SHP77 (cell line): Measurements from ENCODE around the gene RRP8.

Source experiments
- DNase-seq, 2 experiments: peaks; one replicate each; lab custom pipeline; 2025; lab: John Stamatoyannopoulos, UW

The RRP8 gene

DNA sequence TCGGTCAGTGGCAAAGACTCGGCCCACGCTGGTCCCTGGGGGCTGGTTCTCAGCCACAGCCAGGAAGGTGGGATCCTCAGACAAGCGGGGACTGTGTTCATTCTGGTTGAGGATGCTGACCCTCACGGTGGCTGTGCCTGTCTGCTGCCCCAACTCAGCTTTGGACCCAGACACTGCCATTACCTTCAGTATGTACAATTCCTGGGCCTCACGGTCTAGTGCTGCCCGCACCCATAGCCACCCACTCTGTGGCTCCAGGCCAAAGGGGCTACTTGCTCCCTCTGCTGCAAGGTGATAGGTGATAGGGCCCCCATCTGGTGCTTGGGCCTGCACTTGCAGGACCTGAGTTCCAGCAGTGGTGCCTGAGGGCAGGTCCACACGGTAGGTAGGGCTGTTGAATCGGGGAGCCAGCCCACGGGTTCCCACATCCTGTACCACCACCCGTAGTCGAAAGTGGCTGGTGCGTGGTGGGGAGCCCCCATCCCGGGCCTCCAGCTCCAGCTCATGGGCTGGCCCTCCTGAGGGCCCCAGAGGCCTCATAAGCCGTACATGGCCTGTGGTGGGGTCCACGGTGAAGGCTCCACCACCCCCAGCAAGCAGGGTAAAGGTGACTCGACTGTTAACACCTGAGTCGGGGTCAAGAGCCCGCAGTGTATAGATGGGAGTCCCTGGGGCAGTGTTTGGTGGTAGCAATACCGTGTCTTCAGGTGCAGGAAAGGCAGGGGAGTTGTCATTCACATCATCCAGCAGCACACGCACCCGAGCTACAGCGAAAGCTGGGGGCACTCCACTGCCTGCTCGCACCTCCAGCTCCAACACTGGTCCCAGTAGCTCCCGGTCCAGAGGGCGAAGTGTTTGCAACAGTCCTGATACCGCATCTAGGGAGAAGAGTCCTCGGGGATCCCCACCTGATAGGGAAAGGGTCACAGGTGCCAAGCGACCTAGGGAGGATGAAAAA, 29.0 kb upstream of the RRP8 start:
- DNase-seq = no peak

DNA sequence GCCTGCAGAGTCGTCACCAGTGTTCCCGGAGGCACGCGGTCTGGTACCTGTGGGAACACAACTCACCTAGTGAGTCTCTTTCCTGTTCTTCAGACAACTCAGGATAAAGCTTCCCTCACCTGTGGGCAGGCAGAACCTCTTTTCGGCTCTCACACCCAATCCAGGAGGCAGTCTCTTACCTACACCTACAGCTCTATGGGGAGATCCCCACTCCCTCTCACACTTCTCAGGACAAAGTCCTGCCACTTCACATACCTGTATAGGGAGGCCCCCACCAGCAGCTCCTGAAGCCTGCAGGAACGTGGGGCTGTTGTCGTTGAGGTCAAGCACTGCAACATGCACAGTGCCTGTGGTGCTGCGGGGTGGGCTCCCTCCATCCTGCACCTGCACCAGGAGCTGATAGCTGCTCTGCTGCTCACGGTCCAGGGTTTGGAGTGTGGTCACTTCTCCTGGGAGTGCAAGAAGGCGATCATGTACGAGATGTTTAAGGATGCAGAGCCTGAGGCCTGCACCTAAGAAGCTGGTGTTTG, 28.0 kb upstream of the RRP8 start:
- DNase-seq = no peak

DNA sequence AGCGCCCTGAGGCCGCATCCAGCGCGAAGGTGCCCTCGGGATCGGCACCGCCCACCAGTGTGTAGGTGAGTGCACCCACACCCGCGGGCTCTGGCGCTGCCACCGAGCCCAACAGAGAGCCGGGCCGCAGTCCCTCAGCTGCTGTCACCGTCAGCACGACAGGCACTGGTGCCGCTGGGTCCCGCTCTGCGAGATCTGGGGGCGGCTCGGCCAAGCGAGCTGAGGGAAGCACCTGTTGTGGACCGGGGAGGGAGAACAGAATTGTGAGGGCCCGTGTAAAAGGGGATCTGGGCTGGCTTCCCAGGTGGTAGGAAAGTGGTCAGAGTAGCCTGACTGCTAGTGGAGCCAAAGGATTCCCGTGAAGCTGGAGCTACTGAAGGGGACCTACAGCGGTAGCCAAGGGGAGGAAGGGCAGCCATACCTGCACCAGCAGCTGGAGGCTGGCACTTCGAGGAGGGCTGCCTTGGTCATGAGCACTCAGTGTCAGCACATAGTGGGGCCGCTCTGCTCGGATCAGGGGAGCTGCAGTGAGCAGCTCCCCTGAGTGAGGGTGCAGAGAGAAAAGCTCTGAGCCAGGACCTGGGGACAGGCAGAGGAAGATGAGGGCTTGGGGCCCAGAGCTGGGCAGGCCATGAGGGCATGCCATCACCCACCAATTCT, 27.3 kb upstream of the RRP8 start:
- DNase-seq = no peak

DNA sequence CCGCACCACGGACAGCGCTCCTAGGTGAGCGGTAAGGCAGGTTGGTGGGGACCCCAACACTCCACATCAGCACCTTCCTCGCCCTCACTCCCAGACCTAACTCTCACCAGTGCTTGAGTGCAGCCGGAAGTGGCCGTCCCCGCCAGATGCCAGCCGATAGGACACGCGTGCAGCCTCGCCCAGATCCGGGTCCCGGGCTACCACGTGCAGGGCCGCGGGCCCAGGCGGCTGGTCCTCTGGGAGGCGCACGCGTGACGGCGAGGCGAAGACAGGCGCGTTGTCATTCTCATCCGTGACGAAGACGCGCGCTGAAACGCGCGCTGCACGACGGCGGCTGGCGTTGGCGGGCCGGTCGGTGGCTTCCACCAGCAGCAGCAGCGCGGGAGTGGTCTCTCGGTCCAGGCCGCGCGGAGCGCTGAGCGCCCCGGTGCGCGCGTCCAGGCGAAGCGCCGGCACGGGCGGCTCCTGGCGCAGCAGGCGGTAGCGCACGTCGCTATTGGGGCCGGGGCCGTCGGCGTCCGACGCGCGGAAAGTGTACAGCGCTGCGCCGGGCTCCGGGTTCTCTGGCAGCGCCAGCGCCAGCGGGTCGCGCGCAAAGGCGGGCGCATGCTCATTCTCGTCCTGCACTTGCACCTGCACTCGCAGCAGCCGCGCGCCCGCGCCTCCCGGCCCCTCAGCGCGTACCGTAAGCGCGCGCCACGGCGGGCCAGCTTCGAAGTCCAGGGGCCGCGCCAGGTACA, 26.6 kb upstream of the RRP8 start:
- DNase-seq = no peak

DNA sequence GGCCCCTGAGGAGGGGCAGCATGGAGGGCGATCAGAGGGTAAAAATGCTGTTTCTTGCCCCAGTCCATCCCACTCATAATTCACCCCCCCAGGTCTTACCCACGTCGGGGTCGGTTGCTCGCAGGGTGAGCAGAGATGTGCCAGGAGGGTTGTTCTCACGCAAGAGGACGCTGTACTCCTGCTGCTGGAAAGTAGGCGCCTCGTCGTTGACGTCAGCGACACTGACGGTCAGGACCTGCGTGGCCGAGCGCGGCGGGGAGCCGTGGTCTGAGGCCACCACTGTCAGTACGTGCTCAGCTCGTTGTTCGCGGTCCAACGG, 26.1 kb upstream of the RRP8 start:
- DNase-seq = no peak

DNA sequence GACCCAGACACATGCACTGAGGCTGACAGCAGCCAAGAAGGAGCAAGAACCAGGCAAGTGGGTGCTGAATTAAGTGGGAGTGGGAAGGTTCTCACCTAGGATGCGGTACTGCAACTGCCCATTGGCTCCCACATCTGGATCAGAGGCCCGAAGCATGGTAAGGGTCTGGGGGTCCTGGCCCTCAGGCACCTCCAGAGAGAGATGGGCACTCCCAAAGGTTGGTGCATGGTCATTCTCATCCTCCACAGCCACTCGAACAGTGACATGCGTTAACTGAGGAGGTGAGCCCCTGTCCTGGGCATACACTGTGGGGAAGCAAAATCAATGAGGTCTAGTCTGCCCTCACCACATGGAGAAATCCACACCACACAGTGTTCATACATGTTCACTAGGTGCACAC, 25.1 kb upstream of the RRP8 start:
- DNase-seq = no peak

DNA sequence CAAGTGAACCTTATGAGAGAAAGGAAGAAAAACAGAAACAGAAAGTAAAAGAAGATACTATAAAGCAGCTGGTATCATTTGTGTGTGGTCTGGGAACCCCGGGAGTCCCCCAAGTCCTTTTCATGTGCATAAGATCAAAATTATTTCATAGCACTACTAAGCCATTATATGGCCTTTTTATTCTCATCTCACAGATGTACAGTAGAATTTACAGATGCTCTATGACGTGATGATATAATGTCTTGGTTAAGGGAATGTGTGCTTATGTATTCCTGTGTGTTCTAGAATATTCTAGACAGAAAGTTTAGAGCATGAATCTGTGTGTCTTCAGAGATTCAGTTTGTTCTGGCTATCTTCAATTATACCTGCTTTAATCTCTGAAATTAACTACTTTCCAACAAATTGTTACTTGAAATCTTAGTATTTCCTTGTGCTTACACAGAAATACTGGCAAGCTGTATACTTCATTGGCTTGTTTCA, 24.4 kb upstream of the RRP8 start:
- no peak for DNase-seq

DNA sequence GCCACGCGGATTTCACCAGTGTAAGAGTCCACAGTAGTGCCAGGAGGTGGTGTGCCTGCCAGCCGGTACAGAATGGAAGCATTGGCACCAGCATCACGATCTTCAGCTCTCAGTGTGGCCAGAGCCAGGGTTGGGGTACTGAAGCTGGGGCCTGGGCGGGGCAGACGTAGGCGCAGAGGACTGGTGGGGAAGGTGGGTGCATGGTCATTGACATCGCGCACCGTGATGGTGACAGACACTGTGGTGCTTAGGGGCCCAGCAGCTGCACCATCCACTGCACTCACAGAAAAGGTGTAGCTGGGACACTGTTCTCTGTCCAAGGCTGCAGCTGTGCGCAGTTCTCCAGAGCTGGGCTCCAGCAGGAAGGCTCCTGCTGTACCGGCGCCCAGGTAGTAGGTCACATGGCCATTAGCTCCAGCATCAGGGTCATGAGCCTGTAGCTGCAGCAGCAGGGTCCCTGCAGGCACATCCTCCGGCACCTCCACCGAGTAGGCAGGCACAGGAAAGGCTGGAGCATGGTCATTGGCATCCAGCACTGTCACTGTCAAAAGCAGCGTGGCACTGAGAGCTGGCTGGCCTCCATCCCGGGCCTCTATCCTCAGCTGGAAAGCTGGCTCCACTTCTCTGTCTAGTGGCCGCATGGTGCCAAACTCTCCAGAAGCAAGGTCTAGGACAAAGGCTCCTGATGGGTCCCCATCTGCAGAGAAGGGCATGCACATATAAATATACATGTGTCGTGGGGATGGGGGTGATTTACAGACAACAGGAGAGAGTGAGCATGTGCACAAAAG, 23.8 kb upstream of the RRP8 start:
- no peak for DNase-seq

DNA sequence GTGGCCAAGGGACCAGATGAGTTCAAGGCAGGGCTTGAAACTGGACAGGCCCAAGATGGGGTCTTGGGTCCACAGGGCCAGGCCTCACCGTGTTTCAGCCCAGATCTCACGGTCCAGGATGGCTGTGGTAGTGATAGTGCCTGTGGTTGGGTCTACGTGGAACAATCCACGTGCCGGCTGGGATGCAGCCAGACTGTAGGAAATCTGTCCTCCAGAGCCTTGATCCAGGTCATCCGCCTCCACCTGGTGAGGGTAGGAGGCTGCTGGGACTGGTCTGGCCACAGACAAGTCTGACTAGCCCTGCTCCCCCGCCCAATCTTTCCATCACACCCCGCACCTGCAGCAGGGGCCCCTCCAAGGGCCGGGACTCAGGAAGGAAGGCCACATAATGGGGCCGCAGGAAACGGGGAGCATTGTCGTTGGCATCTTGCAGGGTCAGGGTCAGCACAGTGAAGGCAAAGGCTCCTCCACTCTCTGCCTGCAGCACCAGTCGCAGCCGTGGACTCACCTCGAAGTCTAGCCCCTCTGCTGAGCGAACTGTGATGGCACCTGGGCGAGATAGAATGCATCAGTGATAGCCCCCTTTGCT, 22.5 kb upstream of the RRP8 start:
- no peak for DNase-seq

DNA sequence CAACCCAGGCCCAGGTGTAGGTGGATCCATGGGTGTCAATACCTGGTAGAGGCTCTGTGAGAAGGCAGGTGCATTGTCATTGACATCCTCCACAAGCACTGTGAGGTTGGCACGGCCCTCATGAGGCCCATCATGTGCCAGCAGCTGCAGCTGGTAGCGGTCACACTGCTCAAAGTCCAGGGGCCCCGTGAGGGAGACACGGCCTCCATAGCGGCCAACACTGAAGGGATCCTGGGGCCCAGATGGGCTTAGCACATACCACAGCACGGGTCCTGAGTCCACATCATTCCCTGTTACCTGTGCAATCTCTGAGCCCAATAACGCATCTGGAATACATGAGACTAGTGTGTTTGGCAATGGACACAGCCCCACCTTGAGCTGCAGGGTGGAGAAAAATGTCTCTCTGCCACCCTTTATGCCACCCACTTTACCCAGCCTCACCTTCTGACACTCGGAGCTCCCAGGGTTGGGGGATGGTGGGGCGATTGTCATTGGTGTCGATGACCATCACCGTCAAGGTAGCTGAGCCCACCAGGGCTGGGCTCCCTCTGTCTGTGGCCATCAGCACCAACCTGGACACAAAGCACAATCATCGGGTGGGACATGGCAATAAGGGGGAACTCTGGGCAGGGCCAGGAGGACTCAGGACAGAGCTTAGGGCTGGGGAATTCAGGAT, 21.9 kb upstream of the RRP8 start:
- DNase-seq = no peak

DNA sequence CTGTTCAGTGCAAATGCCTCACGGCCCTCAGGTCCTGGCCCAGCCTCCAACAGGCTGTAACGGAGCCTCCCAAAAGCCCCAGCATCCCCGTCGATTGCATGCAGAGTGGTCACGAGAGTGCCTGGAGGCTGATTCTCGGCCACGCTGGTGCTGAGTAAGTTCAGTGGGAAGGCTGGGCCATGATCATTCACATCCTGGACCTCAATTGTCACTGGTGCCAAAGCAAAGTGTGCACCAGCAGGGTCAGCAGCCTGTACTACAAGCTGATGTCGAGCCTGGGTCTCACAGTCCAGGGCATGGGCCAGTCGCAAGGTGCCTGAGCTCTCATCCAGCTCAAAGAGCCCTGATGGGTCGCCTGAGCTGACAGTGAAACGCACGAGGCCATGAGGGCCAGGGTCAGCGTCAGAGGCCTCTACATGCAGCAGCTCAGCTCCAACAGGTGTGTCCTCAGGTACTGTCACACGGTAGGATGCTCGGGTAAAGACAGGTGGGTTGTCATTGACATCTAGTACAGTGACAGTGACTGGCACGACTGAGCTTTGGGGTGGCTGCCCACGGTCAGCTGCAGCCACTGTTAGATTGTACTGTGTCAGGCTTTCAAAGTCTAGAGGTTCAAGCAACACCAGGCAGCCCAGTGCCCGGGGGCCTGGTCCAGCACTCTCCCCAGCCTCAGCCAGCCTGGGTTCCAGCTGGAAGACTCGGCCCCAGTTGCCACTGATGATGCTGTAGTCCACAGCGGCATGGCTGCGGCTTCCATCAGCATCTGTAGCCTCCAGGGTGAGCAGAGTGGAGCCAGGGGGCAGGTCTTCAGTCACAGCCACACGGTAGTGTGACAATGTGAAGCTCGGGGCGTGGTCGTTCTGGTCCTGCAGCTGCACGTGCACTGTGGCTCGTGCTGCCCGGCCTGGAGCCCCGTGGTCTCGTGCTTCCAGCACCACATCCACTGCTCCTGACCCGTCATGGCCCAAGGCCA, 20.3 kb upstream of the RRP8 start:
- no peak for DNase-seq

DNA sequence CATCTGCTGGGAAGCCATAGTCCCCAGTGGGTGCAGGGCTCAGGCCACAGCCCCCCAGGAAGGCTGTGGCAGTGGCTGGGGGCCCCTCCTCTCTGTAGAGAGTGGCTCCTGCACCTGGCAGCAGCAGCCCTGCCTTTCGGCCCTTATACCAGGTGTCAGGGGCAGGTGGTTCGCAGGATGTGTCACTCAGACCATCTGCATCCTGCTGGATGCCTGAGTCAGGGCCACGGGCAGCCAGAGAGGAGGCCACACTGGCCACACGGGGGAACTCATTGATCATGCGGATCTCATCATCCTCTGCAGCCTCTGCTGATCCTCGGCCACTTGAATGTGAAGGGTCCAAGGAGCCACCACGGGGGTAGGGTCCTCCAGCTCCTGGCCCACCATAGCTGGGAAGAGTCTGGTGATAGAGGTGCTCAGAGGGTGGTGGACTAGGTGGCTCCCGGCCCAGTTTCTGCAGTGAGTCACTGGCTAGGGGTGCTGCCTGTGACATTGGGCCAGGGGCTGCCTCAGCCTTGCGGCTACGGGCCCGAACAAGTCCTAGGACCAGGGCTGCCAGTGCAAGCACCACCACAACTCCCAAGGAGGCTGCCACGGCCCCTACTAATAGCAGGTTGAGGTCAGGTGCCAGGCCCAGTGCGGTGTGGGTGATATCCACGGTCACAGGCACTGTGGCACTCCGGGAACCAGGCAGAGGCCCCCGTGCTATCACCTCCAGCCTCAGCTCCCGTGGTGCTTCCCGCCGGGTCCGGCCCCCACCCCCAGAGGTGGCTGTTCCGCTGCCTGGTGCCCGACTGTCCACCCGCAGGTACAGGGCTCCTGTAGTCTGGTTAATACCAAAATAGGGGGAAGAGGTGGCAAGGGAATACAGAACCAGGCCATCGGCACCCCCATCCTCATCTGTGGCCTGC, 19.1 kb upstream of the RRP8 start:
- peak in 1 of 2 experiments; percentile 13 for DNase-seq

DNA sequence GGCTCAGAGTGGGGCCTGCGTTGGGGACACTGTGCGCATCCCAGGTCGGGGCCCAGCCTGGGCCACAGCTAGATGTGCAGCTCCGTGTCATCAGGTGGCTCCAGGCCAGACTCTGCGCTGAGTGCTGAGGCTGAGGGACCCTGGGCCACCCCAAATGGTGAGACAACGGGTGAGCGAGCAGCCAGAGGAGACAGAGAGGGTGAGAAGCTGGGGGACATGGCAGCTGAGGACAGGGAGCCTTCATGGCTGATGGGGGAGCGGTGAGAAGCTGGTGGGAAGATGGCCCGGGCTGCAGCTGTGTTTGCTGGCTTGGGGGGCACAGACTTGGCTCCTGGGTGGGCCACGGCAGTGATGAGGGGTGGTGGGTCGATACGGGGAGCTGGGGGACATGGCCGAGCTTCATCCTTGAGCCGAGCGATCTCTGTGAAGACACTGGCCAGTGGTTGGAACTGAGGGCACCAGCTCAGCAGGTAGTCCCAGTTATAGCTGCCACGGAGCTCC, 18.3 kb upstream of the RRP8 start:
- DNase-seq = no peak

DNA sequence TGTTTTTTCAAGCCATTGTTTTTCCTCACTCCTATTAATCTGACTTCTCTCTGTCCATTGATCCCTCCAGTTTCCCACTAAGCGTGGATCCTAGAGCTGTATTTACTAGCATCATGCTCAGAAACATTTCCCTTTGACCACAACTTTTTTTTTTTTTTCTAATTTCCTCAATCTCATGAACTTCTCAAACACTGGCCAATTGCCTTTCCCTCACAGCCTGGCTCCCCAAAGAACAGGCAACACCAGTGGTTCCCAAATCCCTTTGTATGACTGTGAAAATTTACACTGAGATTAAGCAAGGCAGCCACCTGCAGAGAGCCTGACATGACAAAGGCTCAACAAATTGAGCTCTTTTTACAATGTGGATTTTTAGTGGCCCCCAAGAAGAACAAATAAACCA, 17.2 kb upstream of the RRP8 start:
- no peak for DNase-seq

DNA sequence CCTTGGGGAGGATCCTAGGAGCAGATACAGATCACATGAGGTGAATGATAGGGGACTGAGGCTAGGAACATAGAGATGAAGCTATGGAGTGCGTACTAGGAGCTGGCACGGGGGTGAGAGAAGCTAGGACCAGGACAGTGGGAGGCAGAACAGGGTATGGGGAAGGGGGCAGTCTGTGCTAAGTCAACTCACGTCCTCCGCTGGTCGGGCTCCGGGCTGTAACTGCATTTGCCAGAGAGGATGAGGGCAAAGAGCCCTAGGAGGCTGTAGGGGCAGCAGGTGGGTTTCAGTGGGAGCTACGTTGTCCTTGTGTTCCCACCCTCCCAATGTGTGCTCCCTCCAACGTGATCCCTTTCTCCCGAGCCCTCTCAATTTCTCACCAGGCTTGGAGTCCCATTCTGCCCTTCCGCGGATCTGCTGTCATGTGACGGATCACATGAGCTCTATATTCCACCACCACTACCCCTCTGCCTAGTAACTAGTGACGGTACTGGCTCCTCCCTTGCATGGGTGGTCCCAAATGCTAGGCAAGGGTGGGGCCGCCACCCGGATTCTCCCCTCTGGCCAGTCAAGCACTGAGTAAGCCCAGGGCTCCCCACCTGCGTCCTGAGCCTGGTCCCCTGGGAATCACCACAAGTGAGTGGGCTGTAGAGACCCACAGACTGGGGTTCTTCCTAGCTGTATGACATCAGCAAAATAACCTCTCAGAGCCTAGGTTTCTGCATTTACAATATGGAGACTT, 15.8 kb upstream of the RRP8 start, which contains the start of gene TPP1:
TPP1 (minus strand) TSS at position 419 of the 742 bp plus-strand sequence; CDS start at position 397, 22 bp downstream.
- DNase-seq = peak; percentile 69 to 73

DNA sequence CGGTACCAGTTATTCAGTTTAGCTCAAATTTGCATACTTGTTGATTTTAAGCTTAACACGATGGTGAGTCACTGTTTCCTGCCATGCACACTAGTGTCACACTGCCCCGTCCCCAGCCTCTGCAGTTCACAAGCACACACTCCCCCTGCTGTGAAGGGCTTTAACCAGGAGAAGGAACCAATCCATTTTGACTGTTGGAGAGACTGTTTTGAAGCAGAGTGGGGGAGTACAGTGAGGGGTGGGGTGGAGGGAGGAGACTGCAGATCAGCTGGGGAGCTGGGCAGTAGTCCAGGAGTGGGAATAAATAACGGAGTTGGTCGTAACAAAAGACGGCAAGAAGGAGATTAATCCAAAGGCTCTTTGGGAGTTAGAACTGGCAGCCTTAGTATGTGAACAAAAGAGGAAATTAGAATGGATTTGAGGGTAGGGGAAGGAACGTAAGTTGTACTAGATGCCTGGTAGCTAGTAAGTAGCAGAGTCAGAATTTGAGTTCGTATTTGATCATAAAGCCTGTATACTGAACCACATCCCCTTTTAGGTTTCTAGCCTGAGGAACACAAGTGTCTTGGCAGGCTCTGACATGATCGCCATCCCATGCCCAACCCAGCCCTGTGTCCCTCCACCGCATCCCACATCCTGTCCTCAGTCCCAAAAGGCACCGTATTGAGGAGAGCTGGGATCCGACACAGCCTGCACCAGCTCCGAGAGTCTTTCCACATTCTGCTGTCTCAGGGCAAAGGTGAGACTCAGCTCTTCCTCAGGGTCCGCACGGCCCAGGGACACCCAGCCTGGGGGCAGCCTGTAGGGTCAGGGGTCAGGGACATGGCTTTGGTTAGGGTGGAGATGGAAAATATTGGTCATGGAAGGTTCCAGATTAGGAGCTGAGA, 14.9 kb upstream of the RRP8 start:
- DNase-seq = no peak
